Measurements from ENCODE around the gene OTOP1. TPM values are rescaled to one million over a fixed set of nuclear protein-coding genes. Genes with fewer than 3 reads are reported as not detected.
A peak's percentile ranks its signal among the peaks of the same experiment; 100 is the strongest.
"Not testable (repeated sequence)": the region's sequence is repeated elsewhere in the genome, so short reads cannot be mapped to it uniquely, and the experiment has no call there.

OTOP1 gene
- total RNA-seq (2014; rRNA removed; shearing (Covaris generic)): not detected in 2 replicates

- in situ Hi-C loops (cut with HindIII; ENCODE audit: low sequenced_read_pairs): no loop called here
- no peak for DNase-seq (ENCODE audit: low spot score)
Observed at GRCh38 chr4:4226606-4227438, at the start of gene OTOP1. TSS of gene OTOP1 (minus strand) at chr4:4226929. CDS start at chr4:4226864, 65 bp downstream.

DNA sequence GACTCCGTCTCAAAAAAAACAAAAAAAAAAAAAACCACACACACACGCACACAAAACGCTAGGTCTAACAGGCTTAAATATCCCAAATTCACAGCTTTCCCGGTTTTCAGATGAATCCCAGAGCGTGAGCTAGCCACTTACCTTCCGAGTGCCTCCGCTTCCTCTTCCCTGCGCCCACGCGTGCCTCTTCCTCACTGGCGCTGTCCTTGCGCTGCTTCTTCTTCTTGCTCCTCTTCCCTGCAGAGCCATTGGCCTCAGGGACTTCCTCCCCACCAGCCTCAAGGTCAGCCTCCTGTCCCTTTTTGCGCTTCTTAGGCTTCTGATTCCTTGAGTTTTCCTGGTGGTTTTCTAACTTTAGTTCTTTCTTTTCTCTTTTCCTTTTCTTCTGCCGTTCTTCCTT lies 47.5 kb upstream of the OTOP1 start:
- in situ Hi-C loops (cut with HindIII; ENCODE audit: low sequenced_read_pairs): loop anchor here (5.0 kb wide), 1 partner anchor 93 kb away; no protein-coding TSS in a partner anchor
- no peak for DNase-seq (ENCODE audit: low spot score)

GRCh38 chr4:4271912-4272311 lies 45.2 kb upstream of the OTOP1 start:
- in situ Hi-C loops (cut with HindIII; ENCODE audit: low sequenced_read_pairs): loop anchor here (5.0 kb wide), 1 partner anchor 95 kb away; no protein-coding TSS in a partner anchor
- no peak for DNase-seq (ENCODE audit: low spot score)

- in situ Hi-C loops (cut with HindIII; ENCODE audit: low sequenced_read_pairs): loop anchor here (5.0 kb wide), 1 partner anchor 97 kb away; no protein-coding TSS in a partner anchor
- no peak for DNase-seq (ENCODE audit: low spot score)
Observed at GRCh38 chr4:4270529-4270928, 43.8 kb upstream of the OTOP1 start.

GRCh38 chr4:4269856-4270255 lies 43.1 kb upstream of the OTOP1 start:
- in situ Hi-C loops (cut with HindIII; ENCODE audit: low sequenced_read_pairs): loop anchor here (5.0 kb wide), 1 partner anchor 97 kb away; no protein-coding TSS in a partner anchor
- DNase-seq (ENCODE audit: low spot score): no peak

- in situ Hi-C loops (cut with HindIII; ENCODE audit: low sequenced_read_pairs): no loop called here
- no peak for DNase-seq (ENCODE audit: low spot score)
Observed at GRCh38 chr4:4269331-4269731, 42.6 kb upstream of the OTOP1 start.

DNA sequence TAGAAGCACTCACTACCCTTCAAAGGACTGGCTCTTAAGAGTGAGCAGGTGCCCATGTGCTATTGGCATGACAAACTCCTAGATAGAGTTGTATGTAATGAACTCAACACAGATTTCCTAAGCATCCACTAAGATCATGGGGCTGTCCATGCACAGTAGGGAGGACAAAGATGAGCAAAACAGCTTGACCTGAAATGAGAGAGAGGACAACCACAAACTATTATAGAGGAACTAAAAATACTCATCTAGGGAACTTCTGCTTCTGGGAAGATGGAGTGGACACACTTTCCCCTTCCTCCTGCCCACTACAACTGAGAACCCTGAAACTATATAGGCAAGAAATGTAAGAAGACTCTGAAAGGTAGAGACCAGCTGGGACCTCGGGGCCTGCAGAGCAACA lies 42.0 kb upstream of the OTOP1 start:
- in situ Hi-C loops (cut with HindIII; ENCODE audit: low sequenced_read_pairs): no loop called here
- no peak for DNase-seq (ENCODE audit: low spot score)

GRCh38 chr4:4267981-4268380 lies 41.3 kb upstream of the OTOP1 start:
- no peak for DNase-seq (ENCODE audit: low spot score)

DNA sequence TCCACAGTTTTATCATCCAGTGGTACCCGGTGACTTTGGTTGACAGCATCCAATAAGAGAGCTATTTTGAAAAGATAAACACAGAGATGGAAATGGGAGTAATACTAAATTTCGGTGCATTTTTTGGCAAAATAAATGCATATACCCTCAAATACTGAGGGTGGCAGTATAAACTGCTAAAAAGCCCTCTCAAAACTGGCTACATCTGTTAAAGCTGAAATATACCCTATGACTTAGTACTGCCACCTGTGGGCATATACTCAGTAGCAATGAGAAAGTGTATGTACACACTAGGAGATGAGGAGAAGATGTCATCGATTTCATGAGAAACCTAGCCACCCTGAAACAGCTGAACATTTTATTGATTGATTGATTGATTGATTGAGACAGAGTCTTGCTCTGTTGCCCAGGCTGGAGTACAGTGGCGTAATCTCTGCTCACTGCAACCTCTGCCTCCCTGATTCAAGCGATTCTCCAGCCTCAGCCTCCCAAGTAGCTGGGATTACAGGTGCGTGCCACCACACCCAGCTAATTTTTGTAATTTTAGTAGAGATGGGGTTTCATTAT lies 33.5 kb upstream of the OTOP1 start:
- in situ Hi-C loops (cut with HindIII; ENCODE audit: low sequenced_read_pairs): no loop called here
- DNase-seq (ENCODE audit: low spot score): peak; percentile 13

More at GRCh38 chr4:4267981-4268380, 41.3 kb upstream of the OTOP1 start:
- in situ Hi-C loops (cut with HindIII; ENCODE audit: low sequenced_read_pairs): no loop called here

DNA sequence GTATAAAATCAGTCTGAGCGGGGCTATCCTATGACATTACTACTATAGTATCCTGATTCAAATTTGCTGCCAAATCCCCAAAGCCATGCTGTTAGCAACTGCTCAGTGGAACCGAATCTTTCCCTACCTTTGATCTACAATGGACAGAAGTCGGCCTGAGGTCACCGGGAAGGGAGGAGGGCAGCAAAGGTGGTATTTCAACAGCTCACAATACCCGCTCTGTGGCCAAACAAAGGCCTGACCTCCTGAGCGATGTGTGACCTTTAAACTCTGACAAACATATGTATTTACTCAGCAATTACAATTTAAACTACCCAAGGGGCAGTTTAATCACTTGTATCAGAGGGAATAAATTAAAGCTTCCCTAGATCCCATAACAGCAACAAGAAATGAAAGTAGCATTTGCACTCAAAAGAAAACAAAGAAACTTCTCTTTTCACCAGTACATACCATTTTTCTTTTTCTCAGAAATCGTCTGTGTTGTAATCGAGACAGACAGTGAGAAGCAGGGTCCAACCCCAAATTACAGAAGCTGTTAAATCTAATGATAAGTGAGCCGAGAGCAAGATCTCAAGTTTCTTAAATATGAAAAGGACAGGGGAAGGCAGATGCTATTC lies 32.9 kb upstream of the OTOP1 start:
- no peak for DNase-seq (ENCODE audit: low spot score)
- in situ Hi-C loops (cut with HindIII; ENCODE audit: low sequenced_read_pairs): no loop called here

DNA sequence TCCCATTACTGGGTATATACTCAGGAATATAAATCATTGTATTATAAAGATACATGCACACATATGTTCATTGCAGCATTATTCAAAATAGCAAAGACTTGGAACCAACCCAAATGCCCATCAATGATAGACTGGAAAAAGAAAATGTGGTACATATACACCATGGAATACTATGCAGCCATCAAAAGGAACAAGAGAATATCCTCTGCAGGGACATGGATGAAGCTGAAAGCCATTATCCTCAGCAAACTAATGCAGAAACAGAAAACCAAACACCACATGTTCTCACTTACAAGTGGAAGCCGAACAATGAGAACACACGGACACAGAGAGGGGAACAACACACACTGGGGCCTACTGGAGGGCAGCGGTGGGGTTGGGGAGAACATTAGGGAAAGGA lies 31.0 kb upstream of the OTOP1 start:
- in situ Hi-C loops (cut with HindIII; ENCODE audit: low sequenced_read_pairs); DNase-seq (ENCODE audit: low spot score): not testable (repeated sequence)

DNA sequence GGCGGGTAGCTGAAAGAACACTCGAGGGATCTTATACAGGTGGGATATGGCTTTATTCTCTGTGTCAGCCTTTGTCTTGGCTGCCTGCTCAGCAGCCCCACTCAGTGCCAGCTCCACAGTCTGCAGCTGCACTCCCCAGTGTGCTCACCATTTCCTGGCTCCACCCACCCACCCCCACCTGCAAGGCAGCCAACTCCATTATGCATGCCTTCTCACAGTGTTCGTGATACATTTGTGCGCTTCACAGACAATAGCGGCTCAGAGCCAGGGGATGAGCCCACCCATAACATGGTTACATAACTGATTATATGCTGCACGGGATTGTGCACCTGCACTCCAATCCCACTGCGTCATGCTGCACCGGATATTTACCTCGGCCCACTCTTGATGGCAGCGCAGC lies 30.1 kb upstream of the OTOP1 start:
- in situ Hi-C loops (cut with HindIII; ENCODE audit: low sequenced_read_pairs): no loop called here

GRCh38 chr4:4254666-4255065 lies 27.9 kb upstream of the OTOP1 start:
- in situ Hi-C loops (cut with HindIII; ENCODE audit: low sequenced_read_pairs): no loop called here
- DNase-seq (ENCODE audit: low spot score): peak; percentile 2

More for the DNA sequence above, 30.1 kb upstream of the OTOP1 start:
- no peak for DNase-seq (ENCODE audit: low spot score)

- peak; percentile 5 for DNase-seq (ENCODE audit: low spot score)
- in situ Hi-C loops (cut with HindIII; ENCODE audit: low sequenced_read_pairs): no loop called here
Observed at GRCh38 chr4:4254199-4254598, 27.5 kb upstream of the OTOP1 start.

DNA sequence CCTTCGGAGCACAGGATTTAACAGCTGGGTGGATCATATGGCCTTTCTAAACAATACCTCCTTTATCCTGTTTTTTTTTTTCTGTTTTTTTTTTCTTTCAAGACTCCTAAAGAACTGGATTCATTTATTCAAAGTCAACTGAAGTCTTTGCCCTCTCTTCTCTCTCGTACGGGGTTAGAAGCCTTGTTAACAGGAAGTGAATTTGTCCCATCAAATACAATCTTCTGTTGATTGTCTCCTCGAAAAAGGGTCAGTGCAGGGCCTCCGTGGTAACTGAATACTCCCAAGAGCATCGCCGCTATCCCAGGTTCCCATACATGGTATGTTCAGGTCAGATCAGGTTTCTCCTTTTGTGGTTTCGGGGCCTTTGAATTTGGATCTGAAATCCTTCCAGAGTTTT lies 23.1 kb upstream of the OTOP1 start:
- in situ Hi-C loops (cut with HindIII; ENCODE audit: low sequenced_read_pairs): no loop called here
- no peak for DNase-seq (ENCODE audit: low spot score)

DNA sequence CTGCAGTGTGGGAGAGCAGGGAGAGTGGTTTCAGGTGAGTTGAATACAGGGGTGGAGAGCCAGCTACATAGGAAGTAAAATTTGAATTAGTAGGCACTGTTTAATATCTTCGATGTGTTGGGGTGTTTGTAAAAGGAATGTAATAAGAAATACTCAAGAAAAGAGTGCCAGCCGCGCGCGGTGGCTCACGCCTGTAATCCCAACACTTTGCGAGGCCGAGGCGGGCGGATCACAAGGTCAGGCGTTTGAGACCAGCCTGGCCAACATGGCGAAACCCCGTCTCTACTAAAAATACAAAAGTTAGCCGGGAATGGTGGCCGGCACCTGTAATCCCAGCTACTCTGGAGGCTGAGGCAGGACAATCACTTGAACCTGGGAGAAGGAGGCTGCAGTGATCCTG lies 22.6 kb upstream of the OTOP1 start:
- DNase-seq (ENCODE audit: low spot score); in situ Hi-C loops (cut with HindIII; ENCODE audit: low sequenced_read_pairs): not testable (repeated sequence)

DNA sequence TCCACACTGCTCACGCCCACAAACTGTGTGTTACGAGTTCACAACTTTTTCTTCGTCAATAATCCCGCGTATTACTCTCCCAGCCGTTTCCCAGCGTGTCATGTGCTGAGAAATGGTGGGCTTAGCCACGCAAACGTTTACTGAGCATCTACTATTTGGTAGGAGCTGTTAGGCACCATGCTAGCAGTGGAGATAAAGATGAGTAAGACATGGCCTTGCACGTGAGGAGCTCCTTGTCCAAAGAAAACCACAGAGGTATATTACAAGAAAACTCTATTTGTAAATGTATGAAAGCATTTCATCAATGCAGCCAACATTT lies 22.1 kb upstream of the OTOP1 start:
- DNase-seq (ENCODE audit: low spot score): peak; percentile 4
- in situ Hi-C loops (cut with HindIII; ENCODE audit: low sequenced_read_pairs): no loop called here

GRCh38 chr4:4248029-4248884 lies 21.5 kb upstream of the OTOP1 start, which contains the start of gene TMEM128:
TSS of gene TMEM128 (minus strand) at chr4:4248223. CDS start at chr4:4248202, 21 bp downstream.
- peak; percentile 93 for DNase-seq (ENCODE audit: low spot score)
- in situ Hi-C loops (cut with HindIII; ENCODE audit: low sequenced_read_pairs): no loop called here

DNA sequence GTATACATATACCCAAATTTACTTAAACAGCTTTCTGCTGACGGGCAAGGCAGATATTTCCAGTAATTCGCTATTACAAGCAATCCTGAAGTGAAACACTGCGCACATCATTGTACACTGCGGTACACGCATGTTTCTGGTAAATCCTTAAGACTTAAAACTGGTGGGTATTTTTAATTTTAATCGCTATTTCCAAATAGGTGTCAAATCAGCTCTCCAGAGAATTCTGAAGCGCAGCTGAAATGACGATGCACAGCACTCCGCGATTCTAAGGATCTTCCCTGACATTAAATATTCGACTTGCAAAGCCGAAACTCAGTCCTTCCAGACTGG lies 20.9 kb upstream of the OTOP1 start:
- no peak for DNase-seq (ENCODE audit: low spot score)
- in situ Hi-C loops (cut with HindIII; ENCODE audit: low sequenced_read_pairs): no loop called here
